CD4-positive, alpha-beta T cell treated with Interleukin-2 at 100 ng/mL for 4 hours (primary cell): ENCODE data around the gene PARK7.
"Not testable (repeated sequence)": the region's sequence is repeated elsewhere in the genome, so short reads cannot be mapped to it uniquely, and the experiment has no call there.

ENCODE experiments used
- DNase-seq: peaks from one replicate; pipeline ENCODE4 v3.0.0-alpha.2; 2020; ENCODE audit warnings: low spot score

The PARK7 gene

GRCh38 chr1:7943251-7943650 lies 18.3 kb upstream of the PARK7 start:
- no peak for DNase-seq

GRCh38 chr1:7948960-7949359 lies 12.6 kb upstream of the PARK7 start:
- peak; percentile 88 for DNase-seq

DNA sequence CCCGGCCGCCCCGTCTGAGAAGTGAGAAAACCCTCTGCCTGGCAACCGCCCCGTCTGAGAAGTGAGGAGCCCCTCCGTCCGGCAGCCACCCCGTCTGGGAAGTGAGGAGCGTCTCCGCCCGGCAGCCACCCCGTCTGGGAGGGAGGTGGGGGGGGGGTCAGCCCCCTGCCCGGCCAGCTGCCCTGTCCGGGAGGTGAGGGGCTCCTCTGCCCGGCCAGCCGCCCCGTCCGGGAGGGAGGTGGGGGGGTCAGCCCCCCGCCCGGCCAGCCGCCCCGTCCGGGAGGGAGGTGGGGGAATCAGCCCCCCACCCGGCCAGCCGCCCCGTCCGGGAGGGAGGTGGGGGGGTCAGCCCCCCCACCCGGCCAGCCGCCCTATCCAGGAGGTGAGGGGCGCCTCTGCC lies 8.7 kb upstream of the PARK7 start:
- DNase-seq = not testable (repeated sequence)

GRCh38 chr1:7953850-7954609 lies 7.5 kb upstream of the PARK7 start:
- peak; percentile 80 for DNase-seq

GRCh38 chr1:7954683-7955082 lies 6.8 kb upstream of the PARK7 start:
- DNase-seq = no peak

- DNase-seq = no peak
These were observed 5.1 kb upstream of the PARK7 start for GRCh38 chr1:7956218-7957032.

DNA sequence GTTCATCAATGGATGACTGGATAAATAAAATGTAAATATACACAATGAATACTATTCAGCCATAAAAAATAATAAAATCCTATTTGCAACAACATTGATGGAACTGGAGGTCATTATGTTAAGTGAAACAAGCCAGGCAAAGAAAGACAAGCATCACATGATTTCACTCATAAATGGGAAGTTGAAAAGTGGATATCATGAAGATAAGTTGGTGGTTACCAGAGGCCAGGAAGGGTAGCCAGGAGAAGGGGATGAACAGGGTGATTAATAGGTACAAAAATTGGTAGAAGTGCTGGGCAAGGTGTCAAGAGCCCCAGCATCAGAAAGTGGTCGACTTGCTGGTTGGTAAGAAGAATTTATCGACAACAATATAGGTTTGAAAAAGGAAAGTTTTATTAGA lies 1.3 kb upstream of the PARK7 start:
- no peak for DNase-seq

GRCh38 chr1:7960867-7961215 lies 670 bp upstream of the PARK7 start:
- DNase-seq = no peak

DNA sequence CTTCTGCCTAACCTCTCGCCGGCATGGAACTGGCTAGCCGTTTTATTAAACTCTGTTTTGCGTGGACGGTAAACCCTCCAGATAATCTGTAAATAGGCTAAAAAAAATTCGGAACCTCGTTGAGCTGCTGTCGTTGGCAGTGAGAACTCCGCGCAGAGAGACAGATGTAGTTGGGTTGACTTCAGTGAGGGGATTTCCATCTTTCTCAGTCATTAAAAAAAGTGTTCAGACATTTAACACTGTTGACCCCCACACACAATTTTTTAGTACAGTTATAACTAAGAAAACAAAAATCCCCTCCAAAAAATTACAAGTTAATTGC lies 464 bp downstream of the PARK7 start:
- peak; percentile 50 for DNase-seq

- DNase-seq = no peak
These were observed 1.3 kb downstream of the PARK7 start for GRCh38 chr1:7962636-7963377.

DNA sequence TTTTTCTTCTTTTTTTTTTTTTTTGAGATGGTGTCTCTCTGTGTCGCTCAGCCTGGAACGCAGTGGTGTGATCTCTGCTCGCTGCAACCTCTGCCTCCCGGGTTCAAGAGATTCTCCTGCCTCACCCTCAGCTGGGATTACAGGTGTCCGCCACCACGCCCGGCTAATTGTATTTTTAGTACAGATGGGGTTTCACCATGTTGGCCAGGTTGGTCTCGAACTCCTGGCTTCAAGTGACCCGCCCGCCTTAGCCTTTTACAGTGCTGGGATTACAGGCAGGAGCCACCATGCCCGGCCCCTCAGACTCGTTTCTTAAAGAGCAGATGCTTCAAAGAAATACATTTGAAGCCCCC lies 1.8 kb downstream of the PARK7 start:
- not testable (repeated sequence) for DNase-seq

- not testable (repeated sequence) for DNase-seq
These were observed 2.3 kb downstream of the PARK7 start for GRCh38 chr1:7963841-7964240.

GRCh38 chr1:7964476-7964875 lies 3.0 kb downstream of the PARK7 start:
- DNase-seq = no peak

DNA sequence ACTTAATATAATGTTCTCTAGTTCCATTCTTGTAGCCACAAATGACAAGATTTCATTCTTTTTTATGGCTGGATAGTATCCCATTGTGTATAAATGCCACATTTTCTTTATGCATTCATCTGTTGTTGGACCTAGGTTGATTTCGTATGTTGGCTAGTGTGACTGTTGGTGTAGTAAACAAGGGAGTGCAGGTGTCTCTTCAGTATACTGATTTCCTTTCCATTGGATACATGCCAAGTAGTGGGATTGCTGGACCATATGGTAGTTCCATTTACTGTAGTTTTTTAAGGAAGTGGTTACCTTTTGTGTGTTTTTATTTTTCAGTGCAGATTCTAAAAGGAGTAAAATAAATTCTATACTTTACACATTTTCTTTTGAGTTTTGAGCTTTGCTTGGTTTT lies 5.7 kb downstream of the PARK7 start:
- DNase-seq = no peak

GRCh38 chr1:7967651-7968050 lies 6.1 kb downstream of the PARK7 start:
- DNase-seq = no peak

DNA sequence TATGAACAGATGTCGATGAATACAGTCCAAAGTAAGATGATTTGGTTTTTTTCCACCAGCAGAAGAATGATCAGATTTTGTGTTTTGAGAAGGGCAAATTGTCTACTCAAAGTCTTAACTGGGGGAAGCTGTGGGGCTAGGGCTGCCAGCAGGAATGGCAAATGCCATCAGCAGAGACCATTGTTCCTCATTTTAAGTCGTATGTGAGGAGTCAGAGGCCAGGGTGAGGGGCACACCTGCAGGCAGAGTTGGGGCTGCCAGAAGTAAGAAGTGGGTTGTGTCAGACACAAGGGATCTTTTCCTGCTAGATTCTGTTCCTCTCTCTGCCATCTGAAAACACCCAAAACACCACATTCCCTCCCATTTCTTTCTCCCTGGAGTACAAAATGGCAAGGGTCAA lies 8.7 kb downstream of the PARK7 start:
- no peak for DNase-seq

- no peak for DNase-seq
These were observed 9.5 kb downstream of the PARK7 start for GRCh38 chr1:7971024-7971423.

DNA sequence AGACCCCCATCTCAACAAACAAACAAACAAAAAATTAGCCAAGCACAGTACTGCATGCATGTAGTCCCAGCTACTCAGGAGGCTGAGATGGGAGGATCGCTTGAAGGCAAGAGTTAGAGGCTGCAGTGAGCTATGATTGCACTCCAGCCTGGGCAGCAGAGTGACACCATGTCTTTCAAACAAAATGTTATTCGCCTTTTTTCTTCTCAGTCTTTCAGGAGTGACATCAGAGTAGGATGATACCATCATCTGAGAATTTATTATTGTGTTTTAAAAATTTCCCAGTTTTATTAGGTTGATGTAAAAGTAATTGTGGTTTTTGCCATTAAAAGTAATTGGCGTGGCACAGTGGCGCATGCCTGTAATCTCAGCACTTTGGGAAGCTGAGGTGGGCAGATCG lies 10.8 kb downstream of the PARK7 start:
- DNase-seq = no peak

DNA sequence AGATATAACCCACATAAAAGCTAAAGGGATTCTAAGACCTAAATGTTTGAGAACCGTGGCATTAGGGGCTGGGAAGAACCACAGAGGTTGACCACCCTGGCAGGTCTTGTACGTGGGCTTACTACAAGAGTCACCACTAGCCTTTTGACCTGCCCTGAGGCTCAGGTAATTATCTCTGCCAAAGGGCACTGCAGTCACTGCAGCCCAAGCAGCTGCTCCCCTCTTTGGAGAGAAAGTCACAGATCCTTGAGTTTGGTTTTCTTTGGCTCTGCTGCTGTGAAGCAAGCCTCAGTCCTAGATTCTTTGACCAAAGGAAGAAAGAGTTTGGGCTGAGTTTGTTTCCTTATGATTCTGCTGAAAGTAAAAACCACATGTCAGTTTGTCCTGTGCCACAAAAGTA lies 11.6 kb downstream of the PARK7 start:
- DNase-seq = no peak

DNA sequence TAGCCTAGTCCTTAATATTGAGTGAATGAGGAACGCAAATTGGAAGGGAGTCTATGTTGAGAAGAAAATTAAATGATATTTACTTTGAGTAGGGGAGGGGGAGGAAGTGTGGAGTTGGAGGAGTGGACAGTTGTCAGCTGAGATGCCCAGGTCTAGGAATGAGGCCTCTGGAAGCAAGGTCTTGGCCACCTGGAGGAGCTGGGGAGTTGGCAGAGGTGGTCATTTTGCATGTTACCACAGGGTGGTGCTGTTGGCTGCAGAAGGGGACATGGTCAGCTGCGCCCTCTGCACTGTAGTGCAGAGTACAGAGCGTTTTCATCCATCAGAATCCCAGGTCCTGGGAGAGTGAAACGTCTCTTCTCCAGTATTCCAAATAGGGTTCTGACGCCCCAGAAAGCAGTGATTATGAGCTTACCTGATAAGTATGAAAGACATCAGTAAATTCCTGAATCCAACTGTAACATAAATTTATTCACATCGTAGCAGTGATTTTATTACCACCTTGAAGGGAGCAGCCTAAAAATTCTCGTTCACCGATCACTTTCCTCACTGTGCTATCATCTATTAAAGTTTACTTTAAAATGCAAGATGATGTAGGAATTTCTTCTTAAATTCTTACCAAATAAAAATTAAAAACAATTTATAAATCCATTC lies 13.8 kb downstream of the PARK7 start:
- peak; percentile 35 for DNase-seq

GRCh38 chr1:7980984-7981383 lies 19.5 kb downstream of the PARK7 start:
- no peak for DNase-seq

GRCh38 chr1:7983086-7983778 lies 21.7 kb downstream of the PARK7 start:
- DNase-seq = no peak
